ENCODE data around the gene PTPRB.

Gene PTPRB

DNA sequence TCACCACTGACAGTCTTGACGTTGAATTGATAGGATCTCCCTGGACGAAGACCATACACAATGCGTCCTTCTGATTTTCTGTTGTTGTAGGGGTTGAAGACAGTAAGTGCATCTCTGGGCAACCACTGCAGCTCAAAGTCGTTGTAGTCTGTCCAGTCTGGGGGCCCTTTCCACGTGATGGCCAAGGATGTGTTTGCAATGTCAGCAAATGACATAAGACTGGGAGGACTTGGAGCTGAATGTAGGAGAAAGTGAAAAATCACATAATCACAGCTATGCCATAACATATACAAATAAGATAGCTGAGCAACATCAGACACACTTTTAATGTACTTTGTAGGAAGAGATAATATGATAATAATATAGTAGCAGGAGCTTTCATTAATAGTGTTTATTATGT lies 77.8 kb downstream of the PTPRB start:
- Histone ChIP-seq H3K4me2 (ENCODE audit: low read length) (no peak overlapping the region), H3K9ac (ENCODE audit: low read length) (no peak overlapping the region), H3K36me3 (ENCODE audit: insufficient read depth, low read length) (no peaks in the 10 kb centered on the region), H3K4me1 (ENCODE audit: insufficient read depth, low read length, severe bottlenecking) (no peaks in the 10 kb centered on the region), H3K4me3 (ENCODE audit: low read depth, low read length, poor library complexity, severe bottlenecking) (no peak overlapping the region), H4K20me1 (ENCODE audit: insufficient read depth, low read length) (no peaks in the 10 kb centered on the region), H3K9me2 (ENCODE audit: low read depth, low read length) (no peaks in the 10 kb centered on the region), H3K79me2 (ENCODE audit: insufficient read depth, low read length) (no peaks in the 10 kb centered on the region), H3F3A (ENCODE audit: insufficient read depth, low read length) (no peaks in the 10 kb centered on the region; the same call in 1 of the 2 replicates), H3K27ac (ENCODE audit: low read depth, low read length, poor library complexity, severe bottlenecking) (no peak overlapping the region), H3K9me3 (ENCODE audit: low read length) (no peaks in the 10 kb centered on the region), H2AFZ (ENCODE audit: low read length) (no peak overlapping the region), H3K27me3 (ENCODE audit: insufficient read depth, low read length) (no peaks in the 10 kb centered on the region)
- TF ChIP-seq EZH2 (IDR thresholded peaks at IDR 0.05; ENCODE audit: borderline replicate concordance, low read length), result no peak
- TF ChIP-seq, protein P1, sequence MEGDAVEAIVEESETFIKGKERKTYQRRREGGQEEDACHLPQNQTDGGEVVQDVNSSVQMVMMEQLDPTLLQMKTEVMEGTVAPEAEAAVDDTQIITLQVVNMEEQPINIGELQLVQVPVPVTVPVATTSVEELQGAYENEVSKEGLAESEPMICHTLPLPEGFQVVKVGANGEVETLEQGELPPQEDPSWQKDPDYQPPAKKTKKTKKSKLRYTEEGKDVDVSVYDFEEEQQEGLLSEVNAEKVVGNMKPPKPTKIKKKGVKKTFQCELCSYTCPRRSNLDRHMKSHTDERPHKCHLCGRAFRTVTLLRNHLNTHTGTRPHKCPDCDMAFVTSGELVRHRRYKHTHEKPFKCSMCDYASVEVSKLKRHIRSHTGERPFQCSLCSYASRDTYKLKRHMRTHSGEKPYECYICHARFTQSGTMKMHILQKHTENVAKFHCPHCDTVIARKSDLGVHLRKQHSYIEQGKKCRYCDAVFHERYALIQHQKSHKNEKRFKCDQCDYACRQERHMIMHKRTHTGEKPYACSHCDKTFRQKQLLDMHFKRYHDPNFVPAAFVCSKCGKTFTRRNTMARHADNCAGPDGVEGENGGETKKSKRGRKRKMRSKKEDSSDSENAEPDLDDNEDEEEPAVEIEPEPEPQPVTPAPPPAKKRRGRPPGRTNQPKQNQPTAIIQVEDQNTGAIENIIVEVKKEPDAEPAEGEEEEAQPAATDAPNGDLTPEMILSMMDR (IDR thresholded peaks at IDR 0.05; ENCODE audit: low read length), result no peak

DNA sequence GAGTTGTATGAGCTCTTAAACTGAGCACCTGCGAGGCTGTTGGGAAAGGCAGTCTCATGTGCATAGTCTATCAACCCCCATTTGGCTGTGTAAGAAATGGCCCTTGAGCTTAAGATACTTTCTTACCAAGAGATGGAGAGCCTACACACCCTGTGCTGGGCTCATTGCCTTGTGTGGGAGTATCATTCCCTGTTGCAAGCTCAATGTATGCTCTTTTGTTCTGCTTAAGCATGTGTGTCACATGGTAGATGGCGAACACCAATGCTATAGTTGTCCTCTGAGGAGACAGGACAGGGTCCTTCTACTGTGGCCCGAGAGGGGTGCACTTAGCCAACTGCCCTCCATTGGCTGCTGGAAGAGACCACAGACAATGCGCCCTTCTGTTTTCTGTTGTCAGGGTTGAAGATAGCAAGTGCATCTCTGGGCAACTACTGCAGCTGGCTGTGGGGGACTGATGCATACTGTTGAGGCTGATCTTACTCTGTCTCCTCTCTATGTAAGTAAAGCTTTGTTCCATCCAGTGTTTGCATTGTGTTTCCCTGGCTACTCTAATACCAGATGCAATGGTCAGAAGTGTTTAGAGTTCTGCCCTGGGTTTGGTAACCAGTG lies 79.5 kb downstream of the PTPRB start:
- Histone ChIP-seq H2AFZ (ENCODE audit: low read length) (no peak overlapping the region), H3K79me2 (ENCODE audit: insufficient read depth, low read length) (no peaks in the 10 kb centered on the region), H3K4me3 (ENCODE audit: low read depth, low read length, poor library complexity, severe bottlenecking) (no peak overlapping the region), H3K9me3 (ENCODE audit: low read length) (no peaks in the 10 kb centered on the region), H3K9ac (ENCODE audit: low read length) (no peak overlapping the region), H4K20me1 (ENCODE audit: insufficient read depth, low read length) (no peaks in the 10 kb centered on the region), H3K4me1 (ENCODE audit: insufficient read depth, low read length, severe bottlenecking) (no peaks in the 10 kb centered on the region), H3K4me2 (ENCODE audit: low read length) (no peak overlapping the region), H3K27ac (ENCODE audit: low read depth, low read length, poor library complexity, severe bottlenecking) (no peak overlapping the region), H3K9me2 (ENCODE audit: low read depth, low read length) (no peaks in the 10 kb centered on the region), H3K27me3 (ENCODE audit: insufficient read depth, low read length) (no peaks in the 10 kb centered on the region), H3K36me3 (ENCODE audit: insufficient read depth, low read length) (no peaks in the 10 kb centered on the region), H3F3A (ENCODE audit: insufficient read depth, low read length) (no peaks in the 10 kb centered on the region; the same call in 1 of the 2 replicates)
- no peak for TF ChIP-seq EZH2 (IDR thresholded peaks at IDR 0.05; ENCODE audit: borderline replicate concordance, low read length)
- TF ChIP-seq, protein P1 (IDR thresholded peaks at IDR 0.05; ENCODE audit: low read length), result no peak

DNA sequence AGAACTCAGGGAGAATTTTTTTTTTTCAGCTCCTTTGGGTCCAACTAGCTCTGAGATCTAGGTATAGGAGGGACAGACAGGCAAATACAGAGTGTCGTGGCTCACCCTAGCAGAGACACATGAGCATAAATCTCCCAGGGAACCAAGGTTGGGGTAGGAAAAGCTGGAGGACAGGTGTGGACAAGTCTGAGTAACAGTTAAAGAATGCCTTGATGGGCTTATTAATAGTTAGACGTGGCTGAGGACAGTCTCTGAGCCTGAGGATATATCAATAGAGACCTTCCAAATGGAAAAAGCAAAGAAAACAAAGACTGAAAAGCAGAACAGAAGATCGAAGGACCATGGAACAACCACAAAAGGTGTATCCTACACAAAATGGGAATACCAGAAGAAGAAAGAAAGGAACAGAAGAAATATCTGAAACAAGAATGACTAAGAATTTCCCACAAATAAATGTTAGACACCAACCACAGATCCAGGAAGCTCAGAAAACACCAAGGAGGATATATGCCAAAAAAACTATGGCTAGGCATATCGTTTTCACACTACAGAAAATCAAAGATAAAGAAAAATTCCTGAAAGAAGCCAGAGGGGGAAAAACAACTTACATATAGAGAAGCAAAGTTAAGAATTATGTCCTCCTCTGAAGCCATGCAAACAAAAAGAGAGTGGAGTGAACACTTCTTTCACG lies 80.9 kb downstream of the PTPRB start:
- no peaks in the 10 kb centered on the region for H3K36me3 ChIP-seq (ENCODE audit: insufficient read depth, low read length)
- no peak for TF ChIP-seq EZH2 (IDR thresholded peaks at IDR 0.05; ENCODE audit: borderline replicate concordance, low read length)
- TF ChIP-seq, protein P1 (IDR thresholded peaks at IDR 0.05; ENCODE audit: low read length), result no peak

More for the DNA sequence above, 80.9 kb downstream of the PTPRB start:
- Histone ChIP-seq H3K4me2 (ENCODE audit: low read length) (no peak overlapping the region), H3K27ac (ENCODE audit: low read depth, low read length, poor library complexity, severe bottlenecking) (no peak overlapping the region), H3K4me1 (ENCODE audit: insufficient read depth, low read length, severe bottlenecking) (no peaks in the 10 kb centered on the region), H3K9me2 (ENCODE audit: low read depth, low read length) (no peaks in the 10 kb centered on the region), H3K9ac (ENCODE audit: low read length) (no peak overlapping the region), H3F3A (ENCODE audit: insufficient read depth, low read length) (no peaks in the 10 kb centered on the region; the same call in 1 of the 2 replicates), H3K9me3 (ENCODE audit: low read length) (no peaks in the 10 kb centered on the region), H3K4me3 (ENCODE audit: low read depth, low read length, poor library complexity, severe bottlenecking) (no peak overlapping the region), H3K79me2 (ENCODE audit: insufficient read depth, low read length) (no peaks in the 10 kb centered on the region), H2AFZ (ENCODE audit: low read length) (no peak overlapping the region), H4K20me1 (ENCODE audit: insufficient read depth, low read length) (no peaks in the 10 kb centered on the region), H3K27me3 (ENCODE audit: insufficient read depth, low read length) (no peaks in the 10 kb centered on the region)

All from OCI-LY1 (cell line).